Activated naive CD8-positive, alpha-beta T cell treated with anti-CD3 and anti-CD28 coated beads, Interleukin-2, amount 10 ng/mL, durations not matched to agents 7 days and 5 days (primary cell): Measurements from ENCODE around the gene RNF227. TPM values are rescaled to one million over a fixed set of nuclear protein-coding genes. Genes with fewer than 3 reads are reported as not detected.
"Not testable (repeated sequence)": the region's sequence is repeated elsewhere in the genome, so short reads cannot be mapped to it uniquely, and the experiment has no call there.

Experiments
- ATAC-seq: fragments of 150-1000 bp; cut with Tn5 transposase; one replicate; pipeline ENCODE4 v1.10.0; 2021; ENCODE audit warnings: low read depth, moderate library complexity
- POLR2A ChIA-PET: fragments of 350-600 bp; sonication (Branson Sonifier 250); formaldehyde crosslinking; loops from one replicate; lab custom pipeline; 2021; ENCODE audit warnings: antibody characterized with exemption; lab: Charles Lee
- DNase-seq: peaks from one replicate; pipeline ENCODE4 v3.0.0; 2021
- H3K27ac Mint-ChIP-seq: one replicate; pipeline ENCODE4 v1.8.0; 2022; ENCODE audit warnings: mild to moderate bottlenecking, mixed read lengths
- H3K27me3 Mint-ChIP-seq: one replicate; pipeline ENCODE4 v1.8.0; 2022; ENCODE audit warnings: mild to moderate bottlenecking, moderate library complexity, mixed read lengths
- H3K36me3 Mint-ChIP-seq: one replicate; pipeline ENCODE4 v1.8.0; 2021; ENCODE audit warnings: mild to moderate bottlenecking, mixed read lengths
- H3K4me1 Mint-ChIP-seq: one replicate; pipeline ENCODE4 v1.8.0; 2021; ENCODE audit warnings: mixed read lengths
- H3K4me3 Mint-ChIP-seq: one replicate; pipeline ENCODE4 v1.8.0; 2022; ENCODE audit warnings: mild to moderate bottlenecking, moderate library complexity, mixed read lengths
- H3K9me3 Mint-ChIP-seq: one replicate; pipeline ENCODE4 v1.8.0; 2021; ENCODE audit warnings: mixed read lengths
- total RNA-seq, 2 experiments: library from RNA; stranded (reverse); gene quantifications; one replicate each; pipeline ENCODE4 v1.2.3, GENCODE V29; 2021

The RNF227 gene
- total RNA-seq: 1 to 10 TPM; 4.5 to 5.5 TPM

DNA sequence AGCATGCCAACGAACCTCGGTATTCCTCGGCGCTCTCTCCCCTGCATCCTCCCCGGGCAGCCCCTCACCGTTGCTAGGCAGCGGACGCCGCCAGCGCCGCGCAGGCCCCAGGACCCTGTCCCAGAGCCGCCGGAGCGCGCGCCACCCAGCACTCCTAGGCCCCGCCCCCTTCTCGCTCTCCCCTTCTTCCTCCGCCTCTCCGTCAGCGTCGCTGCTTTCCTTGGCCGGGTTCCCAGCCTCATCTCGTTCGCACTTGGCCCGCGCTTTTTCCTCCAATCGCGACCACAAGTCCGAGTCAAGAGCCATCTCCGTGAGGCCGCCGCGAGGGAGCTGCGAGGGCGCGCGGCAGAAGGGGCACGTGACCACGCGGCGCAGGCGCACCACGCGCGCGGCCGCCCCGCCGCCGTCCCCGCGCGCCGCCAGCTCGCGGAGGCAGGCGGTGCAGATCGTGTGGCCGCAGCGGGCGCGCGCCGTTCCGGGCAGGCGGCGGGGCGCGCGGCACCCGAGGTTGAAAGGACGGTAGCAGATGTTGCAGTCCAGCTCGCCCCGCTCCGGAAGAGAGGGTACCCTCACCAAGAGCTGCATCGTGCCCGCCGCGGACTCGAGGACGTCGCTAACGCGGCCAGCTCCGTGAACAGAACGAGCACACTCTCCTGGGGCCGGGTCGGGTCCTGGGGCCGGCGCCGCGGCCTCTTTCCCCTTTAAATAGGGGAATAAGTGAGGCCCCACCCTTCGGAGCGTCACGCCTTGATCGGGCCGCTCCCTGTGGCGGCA, at the start of gene RNF227:
Gene RNF227 (minus strand): TSS at position 679 of the 774 bp plus-strand sequence. CDS start 94 bp downstream, at position 585.
- peak; percentile 90 for DNase-seq
- H3K36me3 Mint-ChIP-seq: peaks cover 5% of the 10 kb centered on the region
- H3K27ac Mint-ChIP-seq: peak within 1 kb of the TSS; percentile 91
- H3K4me1 Mint-ChIP-seq: peaks cover 25% of the 10 kb centered on the region
- peak within 1 kb of the TSS; percentile 92 for H3K4me3 Mint-ChIP-seq
- H3K9me3 Mint-ChIP-seq: no peaks in the 10 kb centered on the region
- peak; percentile 81 for ATAC-seq
- POLR2A ChIA-PET: interaction anchor here (0.7 to 6.4 kb wide), 12 partner anchors 10 to 373 kb away, joined by 3 to 51 read pairs (median 4); partner anchors contain the start of genes CNTROB, CTC1, KCNAB3 and NAA38
- no peaks in the 10 kb centered on the region for H3K27me3 Mint-ChIP-seq

DNA sequence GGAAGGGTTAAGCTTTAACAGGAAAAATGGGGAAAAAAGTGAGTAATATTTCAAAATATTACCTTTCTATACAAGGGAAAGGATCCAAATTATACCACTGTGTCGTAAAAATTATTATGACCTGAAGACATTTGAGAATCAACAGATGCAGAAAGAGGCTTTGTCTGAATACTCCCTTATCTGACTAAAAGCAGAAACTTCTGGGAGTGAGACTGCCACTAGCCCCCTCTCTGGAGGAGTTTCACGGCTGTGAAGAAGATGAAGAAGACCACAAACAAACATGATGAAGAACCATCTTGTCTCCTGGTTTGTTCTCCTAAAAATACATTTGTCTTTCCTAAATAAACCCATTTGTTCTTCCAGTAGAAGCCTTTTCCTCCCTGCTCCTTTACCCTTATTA, 45.3 kb upstream of the RNF227 start:
- no peak for ATAC-seq
- H3K27ac Mint-ChIP-seq: no peak overlapping the region

DNA sequence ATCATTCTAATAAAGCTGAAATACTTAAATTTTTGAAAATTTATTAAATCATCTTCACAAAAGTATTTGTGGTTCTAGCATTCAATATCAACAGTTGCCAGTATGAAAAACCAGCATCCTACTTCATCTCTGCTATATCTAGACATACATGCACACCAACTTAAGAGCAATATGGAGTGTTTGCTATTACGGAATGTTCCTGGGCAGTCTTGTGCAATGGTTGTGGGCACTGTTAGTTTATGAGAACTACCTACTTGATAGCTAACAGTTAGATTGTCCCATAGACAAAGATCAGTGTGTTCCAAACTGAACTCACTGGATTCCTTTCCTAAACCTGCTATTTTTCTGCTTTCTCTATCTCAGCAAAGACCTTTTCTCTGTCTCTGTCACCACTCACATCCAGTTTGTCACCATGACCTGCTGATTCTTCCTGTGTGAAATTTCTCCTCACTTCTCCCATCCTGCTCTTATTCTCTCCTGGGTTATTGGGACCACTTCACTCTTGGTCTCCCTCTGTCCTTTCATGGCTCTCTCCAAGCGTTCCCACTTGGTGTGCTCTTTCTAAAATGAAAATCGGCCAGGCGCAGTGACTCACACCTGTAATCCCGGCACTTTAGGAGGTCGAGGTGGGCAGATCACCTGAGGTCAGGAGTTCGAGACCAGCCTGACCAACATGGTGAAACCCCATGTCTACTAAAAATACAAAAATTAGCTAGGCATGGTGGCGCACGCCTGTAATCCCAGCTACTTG, 43.6 kb upstream of the RNF227 start:
- ATAC-seq: no peak
- H3K36me3 Mint-ChIP-seq: no peaks in the 10 kb centered on the region
- no peak for DNase-seq
- H3K4me3 Mint-ChIP-seq: no peak overlapping the region
- H3K27ac Mint-ChIP-seq: no peak overlapping the region
- H3K4me1 Mint-ChIP-seq: no peaks in the 10 kb centered on the region
- POLR2A ChIA-PET: interaction anchor here (1.0 to 1.1 kb wide), 2 partner anchors 9 to 27 kb away, joined by 3 read pairs; no protein-coding TSS in a partner anchor
- peaks cover 14% of the 10 kb centered on the region for H3K27me3 Mint-ChIP-seq
- no peaks in the 10 kb centered on the region for H3K9me3 Mint-ChIP-seq

More for the DNA sequence above, 45.3 kb upstream of the RNF227 start:
- POLR2A ChIA-PET: no interaction called here
- Mint-ChIP-seq H3K9me3 (no peaks in the 10 kb centered on the region), H3K36me3 (no peaks in the 10 kb centered on the region), H3K27me3 (peaks cover 15% of the 10 kb centered on the region), H3K4me1 (no peaks in the 10 kb centered on the region), H3K4me3 (no peak overlapping the region)
- no peak for DNase-seq

DNA sequence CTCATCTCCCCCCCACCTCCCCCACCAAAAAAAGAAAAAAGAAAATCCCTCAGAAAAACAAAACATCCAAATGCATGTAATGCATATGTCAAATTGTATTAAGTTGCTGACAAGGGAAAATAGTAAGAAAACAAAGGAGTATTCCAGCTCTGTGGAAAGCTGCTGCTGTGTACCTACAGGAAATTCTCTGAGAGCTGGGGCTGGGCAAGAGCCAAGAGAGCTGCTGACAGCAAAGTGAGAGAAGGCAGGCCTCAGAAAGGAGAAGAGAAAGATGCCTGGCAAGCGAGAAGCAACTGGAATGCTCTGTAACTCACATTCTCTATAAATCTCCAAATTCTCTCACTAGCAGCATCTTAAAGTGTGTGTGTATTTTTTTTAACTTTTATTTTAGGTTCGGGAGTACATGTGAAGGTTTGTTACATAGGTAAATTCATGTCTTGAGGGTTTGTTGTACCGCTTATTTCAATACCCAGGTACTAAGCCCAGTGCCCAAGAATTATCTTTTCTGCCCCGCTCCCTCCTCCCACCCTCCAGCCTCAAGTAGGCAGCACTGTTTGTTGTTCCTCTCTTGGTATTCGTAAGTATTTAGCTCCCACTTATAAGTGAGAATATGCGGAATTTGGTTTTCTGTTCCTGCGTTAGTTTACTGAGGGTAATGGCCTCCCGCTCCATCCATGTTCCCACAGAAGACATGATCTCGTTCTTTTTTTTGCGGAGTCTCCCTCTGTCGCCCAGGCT, 40.3 kb upstream of the RNF227 start:
- POLR2A ChIA-PET: no interaction called here

DNA sequence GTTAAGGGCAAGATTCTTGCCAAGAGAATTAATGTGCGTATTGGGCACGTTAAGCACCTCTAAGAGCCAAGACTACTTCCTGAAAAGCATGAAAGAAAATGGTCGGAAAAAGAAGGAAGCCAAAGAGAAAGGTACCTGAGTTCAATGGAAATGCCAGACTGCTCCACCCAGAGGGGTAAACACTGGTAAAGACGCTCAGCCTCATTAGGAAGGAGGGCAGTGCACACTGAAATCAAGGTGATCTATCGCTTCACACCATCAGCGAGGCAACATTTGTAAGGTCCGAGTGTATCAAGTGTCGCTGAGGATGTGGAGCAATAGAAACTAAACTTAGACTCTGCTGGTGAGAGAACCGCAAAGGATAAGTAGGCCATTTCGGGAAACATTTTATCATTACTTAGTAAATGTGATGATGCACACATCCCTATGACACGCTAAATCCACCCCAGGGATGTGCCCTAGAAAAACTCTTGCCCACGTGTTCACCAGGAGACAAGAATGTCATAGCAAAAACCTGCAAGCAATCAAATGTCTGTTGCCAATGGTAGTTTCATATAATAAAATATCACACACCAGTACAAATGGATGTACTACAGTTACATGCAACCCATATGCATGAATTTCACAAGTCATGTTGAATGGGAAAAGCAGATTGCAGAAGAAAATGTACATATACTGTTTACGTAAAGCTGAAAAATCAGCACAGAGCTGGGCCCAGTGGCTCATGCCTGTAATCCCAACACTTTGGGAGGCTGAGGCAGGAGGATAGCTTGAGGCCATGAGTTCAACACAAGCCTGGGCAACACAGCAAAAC, 39.5 kb upstream of the RNF227 start:
- H3K36me3 Mint-ChIP-seq: no peaks in the 10 kb centered on the region
- POLR2A ChIA-PET: no interaction called here
- no peak overlapping the region for H3K4me3 Mint-ChIP-seq
- no peaks in the 10 kb centered on the region for H3K9me3 Mint-ChIP-seq
- DNase-seq (no peak), ATAC-seq (no peak)
- peaks cover 5% of the 10 kb centered on the region for H3K27me3 Mint-ChIP-seq
- no peak overlapping the region for H3K27ac Mint-ChIP-seq
- H3K4me1 Mint-ChIP-seq: peaks cover 10% of the 10 kb centered on the region

More for the DNA sequence above, 40.3 kb upstream of the RNF227 start:
- Mint-ChIP-seq H3K36me3 (no peaks in the 10 kb centered on the region), H3K9me3 (no peaks in the 10 kb centered on the region), H3K4me3 (no peak overlapping the region), H3K27me3 (peaks cover 9% of the 10 kb centered on the region), H3K4me1 (peaks cover 4% of the 10 kb centered on the region), H3K27ac (no peak overlapping the region)
- ATAC-seq (no peak), DNase-seq (no peak)

DNA sequence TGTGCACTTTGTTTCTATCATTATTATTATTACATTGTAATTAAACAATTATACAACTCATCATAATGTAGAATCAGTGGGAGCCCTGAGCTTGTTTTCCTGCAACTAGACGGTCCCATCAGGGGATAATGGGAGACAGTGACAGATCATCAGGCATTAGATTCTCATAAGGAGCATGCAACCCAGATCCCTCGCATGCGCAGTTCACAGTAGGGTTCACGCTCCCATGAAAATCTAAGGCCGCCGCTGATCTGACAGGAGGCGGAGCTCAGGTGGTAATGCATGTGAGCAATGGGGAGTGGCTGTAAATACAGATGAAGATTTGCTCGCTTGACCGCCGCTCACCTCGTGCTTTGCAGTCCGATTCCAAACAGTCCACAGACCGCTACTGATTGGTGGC, 37.2 kb upstream of the RNF227 start:
- not testable (repeated sequence) for H3K27ac Mint-ChIP-seq, H3K4me3 Mint-ChIP-seq, ATAC-seq, H3K9me3 Mint-ChIP-seq, DNase-seq, H3K27me3 Mint-ChIP-seq
- POLR2A ChIA-PET: interaction anchor here (1.7 to 2.7 kb wide), 2 partner anchors 20 to 267 kb away, joined by 4 to 10 read pairs; partner anchors contain the start of genes CNTROB and TRAPPC1
- H3K4me1 Mint-ChIP-seq: peaks cover 14% of the 10 kb centered on the region
- peaks cover 12% of the 10 kb centered on the region for H3K36me3 Mint-ChIP-seq

DNA sequence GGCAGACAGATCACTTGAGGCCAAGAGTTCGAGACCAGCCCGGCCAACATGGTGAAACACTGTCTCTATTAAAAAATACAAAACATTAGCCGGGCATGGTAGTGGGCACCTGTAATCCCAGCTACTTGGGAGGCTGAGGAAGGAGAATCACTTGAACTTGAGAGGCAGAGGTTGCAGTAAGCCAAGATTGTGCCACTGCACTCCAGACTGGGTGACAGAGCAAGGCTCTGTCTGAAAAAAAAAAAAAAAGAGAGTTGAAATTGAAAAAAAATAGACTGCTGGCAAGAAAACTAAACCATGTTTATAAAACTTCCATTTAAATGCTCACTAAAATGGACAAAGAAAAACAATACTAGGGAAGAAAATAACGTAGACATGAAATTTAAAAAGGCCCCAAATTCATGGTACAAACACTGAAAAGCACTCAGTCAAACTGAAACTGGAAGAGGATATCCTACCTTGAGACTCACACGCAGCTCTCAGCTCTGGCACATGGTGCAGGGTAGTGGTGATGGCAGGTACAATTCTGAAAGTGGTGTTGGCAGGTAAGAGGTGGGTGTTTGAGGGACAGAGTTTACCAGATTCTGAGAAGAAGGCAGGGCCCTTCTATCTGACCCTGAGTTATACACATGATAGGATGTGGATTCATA, 35.2 kb upstream of the RNF227 start:
- H3K9me3 Mint-ChIP-seq: no peaks in the 10 kb centered on the region

DNA sequence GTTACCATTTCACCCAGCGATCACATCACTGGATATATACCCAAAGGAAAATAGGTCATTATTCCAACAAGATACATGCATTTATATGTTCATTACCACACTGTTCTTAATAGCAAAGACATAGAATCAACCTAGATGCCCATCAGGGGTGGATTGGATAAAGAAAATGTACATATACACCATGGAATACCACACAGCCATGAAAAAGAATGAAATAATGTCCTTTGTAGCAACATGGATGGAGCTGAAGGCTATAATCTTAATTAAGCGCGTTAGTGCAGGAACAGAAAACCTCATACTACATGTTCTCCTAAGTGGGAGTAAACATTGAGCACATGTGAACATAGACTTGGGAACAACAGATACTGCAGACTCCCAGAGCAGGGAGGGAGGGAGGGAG, 34.5 kb upstream of the RNF227 start:
- Mint-ChIP-seq H3K36me3 (peaks cover 27% of the 10 kb centered on the region), H3K4me3 (no peak overlapping the region), H3K27me3 (no peaks in the 10 kb centered on the region), H3K9me3 (no peaks in the 10 kb centered on the region), H3K4me1 (peaks cover 14% of the 10 kb centered on the region), H3K27ac (peak overlapping the region; percentile 88)
- POLR2A ChIA-PET: interaction anchor here (0.7 to 1.8 kb wide), 4 partner anchors 15 to 26 kb away, joined by 3 to 11 read pairs (median 4); no protein-coding TSS in a partner anchor
- DNase-seq: no peak
- no peak for ATAC-seq

More for the DNA sequence above, 35.2 kb upstream of the RNF227 start:
- H3K4me3 Mint-ChIP-seq: peak overlapping the region; percentile 54
- no peaks in the 10 kb centered on the region for H3K27me3 Mint-ChIP-seq
- ATAC-seq: peak; percentile 99
- H3K27ac Mint-ChIP-seq: peak overlapping the region; percentile 88
- H3K36me3 Mint-ChIP-seq: peaks cover 23% of the 10 kb centered on the region
- no peak for DNase-seq
- peaks cover 14% of the 10 kb centered on the region for H3K4me1 Mint-ChIP-seq
- POLR2A ChIA-PET: interaction anchor here (0.6 to 2.7 kb wide), 8 partner anchors 16 to 265 kb away, joined by 3 to 11 read pairs (median 5); partner anchors contain the start of genes CNTROB and TRAPPC1

DNA sequence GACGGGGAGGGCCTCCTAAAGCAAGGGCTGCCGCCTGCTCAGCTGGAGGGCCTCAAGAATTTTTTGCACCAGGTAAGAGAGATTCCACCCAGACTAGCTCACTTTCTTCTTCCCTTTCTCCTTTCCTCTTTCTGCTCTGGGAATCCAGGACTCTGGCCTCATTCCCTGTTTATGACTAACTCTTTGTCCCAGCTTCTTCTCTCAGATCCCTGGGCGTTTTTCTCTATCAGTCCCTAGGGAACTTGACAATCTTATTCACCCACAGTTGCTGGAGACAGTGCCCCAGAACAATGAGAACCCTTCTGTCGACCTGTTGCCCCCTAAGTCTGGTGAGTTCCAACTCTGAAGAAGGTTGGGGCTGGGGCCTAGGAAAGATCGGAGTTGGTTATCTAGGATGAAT, 31.6 kb upstream of the RNF227 start:
- no peak overlapping the region for H3K27ac Mint-ChIP-seq
- POLR2A ChIA-PET: no interaction called here
- peaks cover 14% of the 10 kb centered on the region for H3K4me1 Mint-ChIP-seq
- no peaks in the 10 kb centered on the region for H3K9me3 Mint-ChIP-seq
- no peak overlapping the region for H3K4me3 Mint-ChIP-seq
- DNase-seq: no peak
- H3K36me3 Mint-ChIP-seq: peaks cover 36% of the 10 kb centered on the region
- H3K27me3 Mint-ChIP-seq: no peaks in the 10 kb centered on the region
- no peak for ATAC-seq

DNA sequence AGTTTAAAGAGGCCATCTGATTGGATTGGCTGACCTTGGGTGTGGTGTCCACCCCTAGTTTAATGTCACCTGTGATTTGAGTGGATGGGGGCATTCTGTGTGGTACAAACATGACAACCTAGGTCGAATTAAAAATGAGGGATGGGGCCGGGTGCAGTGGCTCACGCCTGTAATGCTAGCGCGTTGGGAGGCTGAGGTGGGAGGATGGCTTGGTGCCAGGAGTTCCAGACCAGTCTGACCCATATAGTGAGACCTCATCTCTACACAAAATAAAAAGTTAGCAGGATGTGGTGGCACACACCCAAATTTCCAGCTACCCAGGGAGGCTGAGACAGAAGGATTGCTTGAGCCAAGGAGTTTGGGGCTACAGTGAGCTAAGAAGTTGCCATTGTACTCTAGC, 30.4 kb upstream of the RNF227 start:
- Mint-ChIP-seq H3K36me3 (peaks cover 42% of the 10 kb centered on the region), H3K9me3 (no peaks in the 10 kb centered on the region), H3K27ac (peak overlapping the region; percentile 41), H3K27me3 (no peaks in the 10 kb centered on the region), H3K4me3 (no peak overlapping the region), H3K4me1 (peaks cover 10% of the 10 kb centered on the region)
- ATAC-seq (no peak), DNase-seq (no peak)
- POLR2A ChIA-PET: no interaction called here

DNA sequence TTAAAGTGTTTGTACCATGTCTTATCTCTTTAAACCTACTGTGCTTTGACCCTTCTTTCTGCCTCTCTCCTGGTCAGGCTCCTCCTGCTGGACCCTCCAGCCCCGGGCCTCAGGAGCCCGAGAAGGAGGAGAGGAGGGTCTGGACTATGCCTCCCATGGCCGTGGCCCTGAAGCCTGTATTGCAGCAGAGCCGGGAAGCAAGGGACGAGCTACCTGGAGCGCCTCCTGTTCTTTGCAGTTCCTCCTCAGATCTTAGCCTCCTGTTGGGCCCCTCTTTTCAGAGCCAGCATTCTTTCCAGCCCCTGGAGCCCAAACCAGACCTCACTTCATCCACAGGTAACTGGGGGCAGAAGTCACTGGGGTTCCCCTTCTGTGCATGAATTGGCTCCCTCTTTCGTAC, 29.6 kb upstream of the RNF227 start:
- H3K9me3 Mint-ChIP-seq: no peaks in the 10 kb centered on the region
- H3K4me3 Mint-ChIP-seq: no peak overlapping the region
- H3K27ac Mint-ChIP-seq: no peak overlapping the region
- ATAC-seq (no peak), DNase-seq (no peak)
- POLR2A ChIA-PET: interaction anchor here (1.2 to 2.1 kb wide), 2 partner anchors 13 to 30 kb away, joined by 3 to 11 read pairs; no protein-coding TSS in a partner anchor
- H3K27me3 Mint-ChIP-seq: no peaks in the 10 kb centered on the region
- H3K36me3 Mint-ChIP-seq: peaks cover 48% of the 10 kb centered on the region
- peaks cover 4% of the 10 kb centered on the region for H3K4me1 Mint-ChIP-seq

DNA sequence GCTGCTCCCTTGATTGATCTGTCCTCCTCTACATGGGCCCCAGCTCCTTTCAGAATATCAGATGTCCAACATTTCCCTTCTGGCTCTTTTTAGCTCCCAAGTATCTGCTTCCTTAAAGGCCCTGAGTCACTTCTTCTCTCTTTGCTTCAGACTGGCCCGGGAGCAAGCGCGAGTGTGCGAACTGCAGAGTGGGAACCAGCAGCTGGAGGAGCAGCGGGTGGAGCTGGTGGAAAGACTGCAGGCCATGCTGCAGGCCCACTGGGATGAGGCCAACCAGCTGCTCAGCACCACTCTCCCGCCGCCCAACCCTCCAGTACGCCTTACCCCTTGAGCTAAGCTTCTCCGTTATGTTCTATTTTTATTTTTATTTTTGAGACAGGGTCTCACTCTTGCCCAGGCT, 28.2 kb upstream of the RNF227 start:
- Mint-ChIP-seq H3K27me3 (no peaks in the 10 kb centered on the region), H3K4me1 (peaks cover 7% of the 10 kb centered on the region), H3K4me3 (no peak overlapping the region), H3K9me3 (no peaks in the 10 kb centered on the region), H3K36me3 (peaks cover 54% of the 10 kb centered on the region), H3K27ac (no peak overlapping the region)
- DNase-seq (no peak), ATAC-seq (no peak)
- POLR2A ChIA-PET: interaction anchor here (1.2 to 2.1 kb wide), 2 partner anchors 11 to 13 kb away, joined by 5 to 11 read pairs; partner anchors contain the start of genes CNTROB and TRAPPC1
